GM20431 (cell line): ENCODE results near the gene SIRPG.
"Not testable (repeated sequence)": the region's sequence is repeated elsewhere in the genome, so short reads cannot be mapped to it uniquely, and the experiment has no call there.

ENCODE experiments used
- in situ Hi-C: fragments of 300-500 bp; cut with MseI, MboI; formaldehyde crosslinking; loops from one replicate; pipeline ENCODE4 v1.15.0; 2020; ENCODE audit warnings: low sequenced_read_pairs; ENCODE audit not compliant: unreplicated experiment

SIRPG gene

GRCh38 chr20:1616858-1617434, 40.6 kb downstream of the SIRPG start:
- in situ Hi-C loops = no loop called here

- in situ Hi-C loops = not testable (repeated sequence)
Observed at GRCh38 chr20:1610404-1610803, 47.2 kb downstream of the SIRPG start.

GRCh38 chr20:1608678-1609347, 48.8 kb downstream of the SIRPG start:
- in situ Hi-C loops = not testable (repeated sequence)

GRCh38 chr20:1600736-1601135, 56.8 kb downstream of the SIRPG start:
- in situ Hi-C loops = no loop called here

GRCh38 chr20:1595333-1595732, 62.2 kb downstream of the SIRPG start:
- in situ Hi-C loops = no loop called here

GRCh38 chr20:1588533-1589460, 68.8 kb downstream of the SIRPG start:
- in situ Hi-C loops = no loop called here

GRCh38 chr20:1587781-1588532, 69.6 kb downstream of the SIRPG start:
- in situ Hi-C loops = no loop called here

- in situ Hi-C loops = no loop called here
Observed at GRCh38 chr20:1579488-1579887, 78.1 kb downstream of the SIRPG start.
